ENCODE measurements around the gene PROSER3. TPM values are rescaled to one million over a fixed set of nuclear protein-coding genes. Genes with fewer than 3 reads are reported as not detected.
"Not testable (repeated sequence)": the region's sequence is repeated elsewhere in the genome, so short reads cannot be mapped to it uniquely, and the experiment has no call there.

Gene PROSER3
- total RNA-seq, 2 donors from 2014 or later: 36.2 to 53.8 TPM

GRCh38 chr19:35787227-35787799 is 29.3 kb downstream of the PROSER3 start:
- Mint-ChIP-seq H3K27ac (no peak overlapping the region), H3K4me3 (no peak overlapping the region), H3K27me3 (no peaks in the 10 kb centered on the region), H3K9me3 (no peaks in the 10 kb centered on the region), H3K36me3 (no peaks in the 10 kb centered on the region), H3K4me1 (ENCODE audit: low read depth in 2 of 2) (peaks cover 6 to 10% of the 10 kb centered on the region in 2 donors)
- ATAC-seq (no peak), DNase-seq (ENCODE audit: low spot score) (no peak)

DNA sequence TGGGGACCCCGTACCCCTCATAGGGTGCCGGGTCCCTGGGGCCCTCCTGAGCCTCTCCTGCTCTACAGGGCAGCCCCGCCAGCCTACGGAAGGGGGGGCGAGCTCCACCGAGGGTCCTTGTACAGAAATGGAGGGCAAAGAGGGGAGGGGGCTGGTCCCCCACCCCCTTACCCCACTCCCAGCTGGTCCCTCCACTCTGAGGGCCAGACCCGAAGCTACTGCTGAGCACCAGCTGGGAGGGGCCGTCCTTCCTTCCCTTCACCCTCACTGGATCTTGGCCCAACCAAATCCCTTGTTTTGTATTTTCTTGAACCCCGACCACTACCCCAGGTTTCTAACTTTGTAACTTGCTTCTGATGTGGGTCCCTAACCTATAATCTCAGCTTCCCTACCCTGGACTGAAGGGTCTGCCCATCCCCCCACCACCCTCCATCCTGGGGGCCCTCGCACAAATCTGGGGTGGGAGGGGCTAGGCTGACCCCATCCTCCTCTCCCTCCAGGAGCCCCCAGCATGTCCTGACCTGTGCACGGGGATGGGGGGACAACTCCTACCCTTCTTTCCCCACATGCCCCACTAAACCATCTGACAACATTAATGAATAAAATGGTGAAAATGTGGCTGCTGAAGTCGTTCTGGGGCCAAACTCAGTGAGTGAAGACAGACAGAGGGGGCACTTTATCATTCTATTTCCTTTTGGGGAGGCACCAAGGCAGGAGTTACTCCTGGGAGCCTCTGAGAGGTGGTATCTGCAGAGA is 30.4 kb downstream of the PROSER3 start:
- no peak for DNase-seq (ENCODE audit: low spot score)
- no peak overlapping the region for H3K4me3 Mint-ChIP-seq
- no peaks in the 10 kb centered on the region for H3K9me3 Mint-ChIP-seq
- no peaks in the 10 kb centered on the region for H3K36me3 Mint-ChIP-seq
- no peaks in the 10 kb centered on the region for H3K27me3 Mint-ChIP-seq
- peaks cover under 1 to 4% of the 10 kb centered on the region in 2 donors for H3K4me1 Mint-ChIP-seq (ENCODE audit: low read depth in 2 of 2)
- H3K27ac Mint-ChIP-seq: no peak overlapping the region
- ATAC-seq: no peak

- Mint-ChIP-seq H3K4me3 (no peak overlapping the region), H3K9me3 (no peaks in the 10 kb centered on the region), H3K27me3 (no peaks in the 10 kb centered on the region), H3K27ac (no peak overlapping the region), H3K36me3 (no peaks in the 10 kb centered on the region), H3K4me1 (ENCODE audit: low read depth in 2 of 2) (no peaks in the 10 kb centered on the region)
- ATAC-seq (no peak), DNase-seq (ENCODE audit: low spot score) (no peak)
Measured at GRCh38 chr19:35789195-35789977, 31.4 kb downstream of the PROSER3 start.

- Mint-ChIP-seq H3K27ac (no peak overlapping the region), H3K27me3 (no peaks in the 10 kb centered on the region), H3K4me3 (no peak overlapping the region), H3K9me3 (no peaks in the 10 kb centered on the region), H3K4me1 (ENCODE audit: low read depth in 2 of 2) (no peaks in the 10 kb centered on the region), H3K36me3 (no peaks in the 10 kb centered on the region)
- no peak for ATAC-seq
- no peak for DNase-seq (ENCODE audit: low spot score)
Measured at GRCh38 chr19:35789978-35790944, 32.3 kb downstream of the PROSER3 start.

DNA sequence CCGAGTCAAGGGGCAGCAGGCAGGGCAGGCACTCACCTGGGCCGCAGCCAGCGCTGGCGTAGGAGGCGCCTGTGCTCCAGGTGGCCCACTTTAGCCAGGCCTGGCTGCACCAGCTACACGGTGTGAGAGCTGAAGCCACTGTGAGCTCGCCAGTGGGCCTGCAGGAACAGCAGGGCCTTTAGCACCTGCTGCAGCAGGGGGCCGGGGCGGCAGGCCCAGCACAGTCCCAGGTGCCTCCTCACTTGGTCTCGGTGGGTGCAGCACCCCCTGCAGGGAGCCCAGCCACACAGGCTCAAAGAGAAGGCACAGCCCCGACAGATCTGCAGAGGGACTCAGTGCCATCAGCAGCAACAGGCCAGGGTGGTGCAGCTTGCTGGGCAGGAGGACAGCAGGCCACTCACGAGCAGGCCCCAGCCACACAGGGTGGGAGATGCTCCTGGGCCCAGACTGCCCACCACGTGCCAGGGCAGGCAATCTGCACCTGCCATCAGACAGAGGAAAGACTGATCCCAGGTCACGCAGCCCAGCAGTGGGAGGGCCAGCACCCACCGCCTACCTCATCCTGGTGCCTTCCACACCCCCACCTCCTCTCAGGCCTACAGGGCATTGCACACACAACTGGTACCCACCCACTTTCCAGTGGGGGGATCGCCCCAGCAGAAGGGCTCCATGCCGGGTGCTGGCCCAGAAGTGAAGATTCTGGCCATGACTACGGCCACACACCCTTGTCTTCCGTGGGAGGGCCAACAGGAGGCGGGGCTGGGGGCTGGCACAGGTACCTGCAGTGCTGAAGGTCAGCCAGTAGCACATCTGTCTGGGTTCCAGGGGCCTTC is 33.2 kb downstream of the PROSER3 start:
- H3K36me3 Mint-ChIP-seq: no peaks in the 10 kb centered on the region
- no peaks in the 10 kb centered on the region for H3K9me3 Mint-ChIP-seq
- no peak overlapping the region for H3K27ac Mint-ChIP-seq
- H3K4me1 Mint-ChIP-seq (ENCODE audit: low read depth in 2 of 2): no peaks in the 10 kb centered on the region
- ATAC-seq (peak in 1 of 2 donors; percentile 10), DNase-seq (ENCODE audit: low spot score) (no peak)
- H3K27me3 Mint-ChIP-seq: peaks cover under 1 to 2% of the 10 kb centered on the region in 2 donors
- no peak overlapping the region for H3K4me3 Mint-ChIP-seq

GRCh38 chr19:35791814-35792279 is 33.9 kb downstream of the PROSER3 start:
- no peak for ATAC-seq
- Mint-ChIP-seq H3K4me1 (ENCODE audit: low read depth in 2 of 2) (peaks cover 2% of the 10 kb centered on the region in 2 donors), H3K27ac (no peak overlapping the region), H3K27me3 (peaks cover 5 to 8% of the 10 kb centered on the region in 2 donors), H3K36me3 (no peaks in the 10 kb centered on the region), H3K9me3 (no peaks in the 10 kb centered on the region), H3K4me3 (no peak overlapping the region)
- no peak for DNase-seq (ENCODE audit: low spot score)

- DNase-seq (ENCODE audit: low spot score) (no peak), ATAC-seq (no peak)
- Mint-ChIP-seq H3K27ac (no peak overlapping the region), H3K36me3 (no peaks in the 10 kb centered on the region), H3K27me3 (peaks cover 10 to 13% of the 10 kb centered on the region in 2 donors), H3K9me3 (no peaks in the 10 kb centered on the region), H3K4me3 (no peak overlapping the region), H3K4me1 (ENCODE audit: low read depth in 2 of 2) (peaks cover 6% of the 10 kb centered on the region in 2 donors)
Measured at GRCh38 chr19:35792312-35792711, 34.3 kb downstream of the PROSER3 start.

DNA sequence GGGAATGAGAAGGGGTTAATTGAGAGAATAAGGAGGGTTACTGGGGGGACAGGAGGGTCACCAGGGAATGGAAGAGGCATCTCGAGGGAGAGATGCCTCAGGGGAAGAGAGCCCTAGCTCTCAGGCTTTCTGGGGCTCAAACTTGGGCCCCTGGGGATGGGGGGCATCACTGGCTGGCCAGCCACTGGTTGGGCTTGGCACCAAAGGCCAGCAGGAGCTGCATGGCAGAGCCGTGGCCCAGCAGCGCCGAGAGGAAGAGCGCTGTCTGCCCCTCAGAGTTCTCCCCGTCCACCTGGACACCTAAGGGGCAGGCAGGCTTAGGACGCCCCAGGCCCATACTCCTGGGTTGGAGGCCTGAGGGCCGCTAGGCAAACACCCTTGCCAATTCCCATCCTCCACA is 34.9 kb downstream of the PROSER3 start:
- no peak for ATAC-seq
- no peaks in the 10 kb centered on the region for H3K36me3 Mint-ChIP-seq
- no peaks in the 10 kb centered on the region for H3K9me3 Mint-ChIP-seq
- peaks cover 12 to 15% of the 10 kb centered on the region in 2 donors for H3K27me3 Mint-ChIP-seq
- no peak overlapping the region for H3K4me3 Mint-ChIP-seq
- H3K27ac Mint-ChIP-seq: no peak overlapping the region
- H3K4me1 Mint-ChIP-seq (ENCODE audit: low read depth in 2 of 2): peaks cover 7 to 8% of the 10 kb centered on the region in 2 donors
- no peak for DNase-seq (ENCODE audit: low spot score)

GRCh38 chr19:35793381-35794165 is 35.6 kb downstream of the PROSER3 start:
- ATAC-seq: no peak
- Mint-ChIP-seq H3K27me3 (peaks cover 12 to 15% of the 10 kb centered on the region in 2 donors), H3K27ac (no peak overlapping the region), H3K4me1 (ENCODE audit: low read depth in 2 of 2) (peaks cover 7 to 8% of the 10 kb centered on the region in 2 donors), H3K36me3 (no peaks in the 10 kb centered on the region), H3K4me3 (no peak overlapping the region), H3K9me3 (no peaks in the 10 kb centered on the region)
- no peak for DNase-seq (ENCODE audit: low spot score)

- DNase-seq (ENCODE audit: low spot score); H3K4me1 Mint-ChIP-seq (ENCODE audit: low read depth in 2 of 2); H3K27ac Mint-ChIP-seq; H3K36me3 Mint-ChIP-seq; H3K9me3 Mint-ChIP-seq; ATAC-seq; H3K4me3 Mint-ChIP-seq: not testable (repeated sequence)
- peaks cover 14 to 15% of the 10 kb centered on the region in 2 donors for H3K27me3 Mint-ChIP-seq
Measured at GRCh38 chr19:35795564-35795963, 37.6 kb downstream of the PROSER3 start.

DNA sequence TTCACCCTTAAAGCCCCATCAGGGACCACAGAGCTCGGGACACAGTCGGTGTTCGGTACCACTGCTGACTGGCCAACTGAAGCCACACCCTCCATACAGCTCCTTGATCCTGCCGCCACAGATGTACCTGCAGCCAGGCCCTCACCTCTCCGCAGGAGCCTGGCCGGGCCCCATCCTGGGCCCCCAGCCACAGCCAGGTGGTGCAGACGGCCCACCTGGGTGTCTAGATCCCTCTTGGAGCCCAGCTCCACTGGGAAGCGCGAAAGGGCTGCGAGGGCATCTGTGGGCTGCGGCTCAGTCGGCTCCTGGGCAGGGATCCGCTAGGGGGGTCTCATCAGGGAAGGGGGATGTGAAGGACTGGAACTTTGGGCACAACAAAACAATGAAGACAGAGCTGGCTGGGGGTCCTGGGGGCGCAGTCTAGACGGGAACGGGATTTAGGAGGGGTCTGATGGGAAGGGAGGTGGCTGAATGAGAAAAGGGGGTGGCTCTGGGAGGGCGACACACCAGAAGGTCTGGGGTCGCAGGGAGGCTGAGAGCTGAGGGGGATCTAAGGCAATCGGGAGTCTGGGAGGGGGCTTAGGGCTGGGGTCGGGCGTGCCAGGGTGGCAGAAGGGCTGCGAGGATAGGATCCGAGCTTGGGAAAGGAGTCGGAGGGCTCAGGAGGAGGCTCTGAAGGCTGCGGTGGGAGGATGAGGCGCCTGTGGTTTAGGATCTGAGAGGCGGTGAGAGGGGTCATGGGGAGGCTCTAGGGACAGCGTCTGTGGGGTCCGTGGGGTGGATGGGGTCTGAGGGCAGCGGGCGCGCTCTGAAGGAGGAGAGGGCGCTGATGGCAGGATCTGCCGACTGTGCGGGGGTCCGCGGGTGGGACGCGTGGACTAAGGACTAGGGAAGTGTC is 38.9 kb downstream of the PROSER3 start:
- no peak for DNase-seq (ENCODE audit: low spot score)
- H3K4me1 Mint-ChIP-seq (ENCODE audit: low read depth in 2 of 2): peaks cover 8 to 9% of the 10 kb centered on the region in 2 donors
- no peak overlapping the region for H3K27ac Mint-ChIP-seq
- peaks cover 14 to 15% of the 10 kb centered on the region in 2 donors for H3K27me3 Mint-ChIP-seq
- H3K36me3 Mint-ChIP-seq: no peaks in the 10 kb centered on the region
- peak; percentile 3 to 12 for ATAC-seq
- no peak overlapping the region for H3K4me3 Mint-ChIP-seq
- no peaks in the 10 kb centered on the region for H3K9me3 Mint-ChIP-seq
